ENCODE measurements around the gene GABRG3.

The GABRG3 gene

GRCh38 chr15:27481768-27482167 is 510.8 kb downstream of the GABRG3 start:
- no peak for DNase-seq

GRCh38 chr15:27482287-27482686 is 511.3 kb downstream of the GABRG3 start:
- DNase-seq: no peak

GRCh38 chr15:27483124-27483523 is 512.1 kb downstream of the GABRG3 start:
- no peak for DNase-seq

GRCh38 chr15:27485265-27485664 is 514.3 kb downstream of the GABRG3 start:
- DNase-seq: no peak

- DNase-seq: peak; percentile 11
These were observed 515.1 kb downstream of the GABRG3 start for GRCh38 chr15:27486051-27486450.

GRCh38 chr15:27486683-27487647 is 516.0 kb downstream of the GABRG3 start:
- no peak for DNase-seq

GRCh38 chr15:27487846-27488245 is 516.9 kb downstream of the GABRG3 start:
- DNase-seq: no peak

GRCh38 chr15:27490867-27491595 is 520.0 kb downstream of the GABRG3 start:
- DNase-seq: no peak

GRCh38 chr15:27491666-27492621 is 521.0 kb downstream of the GABRG3 start:
- no peak for DNase-seq

- DNase-seq: peak; percentile 1
These were observed 525.0 kb downstream of the GABRG3 start for GRCh38 chr15:27495963-27496459.

- no peak for DNase-seq
These were observed 527.7 kb downstream of the GABRG3 start for GRCh38 chr15:27498700-27499099.

- no peak for DNase-seq
These were observed 528.2 kb downstream of the GABRG3 start for GRCh38 chr15:27499191-27499590.

- no peak for DNase-seq
These were observed 528.7 kb downstream of the GABRG3 start for GRCh38 chr15:27499719-27500118.

GRCh38 chr15:27500206-27500605 is 529.2 kb downstream of the GABRG3 start:
- no peak for DNase-seq

- DNase-seq: no peak
These were observed 535.8 kb downstream of the GABRG3 start for GRCh38 chr15:27506752-27507151.

GRCh38 chr15:27509014-27509413 is 538.0 kb downstream of the GABRG3 start:
- no peak for DNase-seq

GRCh38 chr15:27512281-27513001 is 541.5 kb downstream of the GABRG3 start:
- DNase-seq: no peak

- DNase-seq: no peak
These were observed 543.5 kb downstream of the GABRG3 start for GRCh38 chr15:27514526-27514925.

- no peak for DNase-seq
These were observed 556.6 kb downstream of the GABRG3 start for GRCh38 chr15:27527490-27528067.

- no peak for DNase-seq
These were observed 558.4 kb downstream of the GABRG3 start for GRCh38 chr15:27529399-27529798.

GRCh38 chr15:27530994-27531393 is 560.0 kb downstream of the GABRG3 start:
- no peak for DNase-seq

Measured in NCI-H187 treated with DMSO at 0.1 percent for 48 hours (cell line).